Measurements from ENCODE around the gene TACR1. TPM values are rescaled to one million over a fixed set of nuclear protein-coding genes. Genes with fewer than 3 reads are reported as not detected.
A peak's percentile ranks its signal among the peaks of the same experiment; 100 is the strongest.

The TACR1 gene
- total RNA-seq, 4 donors from 2014 or later = 0.14 to 10.1 (median 0.18) TPM

- Histone ChIP-seq H3K36me3 (no peaks in the 10 kb centered on the region), H3K4me1 (no peaks in the 10 kb centered on the region), H3K27me3 (no peaks in the 10 kb centered on the region), H3K4me3 (no peak overlapping the region), H3K27ac (no peak overlapping the region), H3K9me3 (no peaks in the 10 kb centered on the region)
- intact Hi-C loops (cut with DNase I; ENCODE audit: low total_unique reads) = loop anchor here (2.0 kb wide), 1 partner anchor 44 kb away; no protein-coding TSS in a partner anchor
- 0 to 37% methylated on average over 1 to 2 of the region's 2 CpGs for WGBS, 2 donors (ENCODE audit: low coverage in 1 of 2)
- TF ChIP-seq EP300 (IDR thresholded peaks at IDR 0.05; ENCODE audit: low read depth) (no peak), CTCF (IDR thresholded peaks at IDR 0.05) (peak in 4 of 5 experiments; percentile 20 to 30 (median 26))
- no peak for DNase-seq
- in situ Hi-C loops (cut with MboI; ENCODE audit: low pct_ligation_motif_present in 1 of 4, low pct_unique_long_range_greater_than_20kb in 1 of 4, low sequenced_read_pairs in 3 of 4) = loop anchor here in 1 of 4 donors (25.0 kb wide), 1 partner anchor 313 kb away; no protein-coding TSS in a partner anchor
Measured at GRCh38 chr2:75098856-75099255, 100.5 kb downstream of the TACR1 start.

GRCh38 chr2:75097831-75098230, 101.5 kb downstream of the TACR1 start:
- Histone ChIP-seq H3K27me3 (no peaks in the 10 kb centered on the region), H3K4me1 (no peaks in the 10 kb centered on the region), H3K27ac (no peak overlapping the region), H3K9me3 (no peaks in the 10 kb centered on the region), H3K36me3 (no peaks in the 10 kb centered on the region), H3K4me3 (no peak overlapping the region)
- WGBS, 2 donors (ENCODE audit: low coverage in 1 of 2) = 75 to 81% methylated on average over 1 of the region's 1 CpG
- no peak for TF ChIP-seq EP300 (IDR thresholded peaks at IDR 0.05; ENCODE audit: low read depth)
- no peak for TF ChIP-seq CTCF (IDR thresholded peaks at IDR 0.05)
- no peak for TF ChIP-seq POLR2AphosphoS5 (IDR thresholded peaks at IDR 0.05)
- TF ChIP-seq POLR2A (IDR thresholded peaks at IDR 0.05) = no peak
- intact Hi-C loops (cut with DNase I; ENCODE audit: low total_unique reads) (loop anchor here (2.0 kb wide), 1 partner anchor 43 kb away; no protein-coding TSS in a partner anchor), in situ Hi-C loops (cut with MboI; ENCODE audit: low pct_ligation_motif_present in 1 of 4, low pct_unique_long_range_greater_than_20kb in 1 of 4, low sequenced_read_pairs in 3 of 4) (loop anchor here in 1 of 4 donors (25.0 kb wide), 1 partner anchor 314 kb away; no protein-coding TSS in a partner anchor)
- DNase-seq = no peak

- Histone ChIP-seq H3K27me3 (no peaks in the 10 kb centered on the region), H3K4me3 (no peak overlapping the region), H3K27ac (no peak overlapping the region), H3K36me3 (no peaks in the 10 kb centered on the region), H3K9me3 (no peaks in the 10 kb centered on the region), H3K4me1 (no peaks in the 10 kb centered on the region)
- TF ChIP-seq CTCF (IDR thresholded peaks at IDR 0.05) = no peak
- no peak for TF ChIP-seq POLR2A (IDR thresholded peaks at IDR 0.05)
- TF ChIP-seq POLR2AphosphoS5 (IDR thresholded peaks at IDR 0.05) = no peak
- no peak for TF ChIP-seq EP300 (IDR thresholded peaks at IDR 0.05; ENCODE audit: low read depth)
- 80 to 89% methylated on average over 1 of the region's 1 CpG for WGBS, 2 donors (ENCODE audit: low coverage in 1 of 2)
- in situ Hi-C loops (cut with MboI; ENCODE audit: low pct_ligation_motif_present in 1 of 4, low pct_unique_long_range_greater_than_20kb in 1 of 4, low sequenced_read_pairs in 3 of 4) (loop anchor here in 1 of 4 donors (25.0 kb wide), 1 partner anchor 318 kb away; no protein-coding TSS in a partner anchor), intact Hi-C loops (cut with DNase I; ENCODE audit: low total_unique reads) (no loop called here)
- no peak for DNase-seq
Measured at GRCh38 chr2:75094405-75094804, 104.9 kb downstream of the TACR1 start.

- no peak for DNase-seq
- H3K4me1 ChIP-seq = no peaks in the 10 kb centered on the region
- TF ChIP-seq POLR2A (IDR thresholded peaks at IDR 0.05) = no peak
- in situ Hi-C loops (cut with MboI; ENCODE audit: low pct_ligation_motif_present in 1 of 4, low pct_unique_long_range_greater_than_20kb in 1 of 4, low sequenced_read_pairs in 3 of 4) = loop anchor here in 1 of 4 donors (25.0 kb wide), 1 partner anchor 321 kb away; no protein-coding TSS in a partner anchor
- no peak overlapping the region for H3K4me3 ChIP-seq
- no peaks in the 10 kb centered on the region for H3K36me3 ChIP-seq
- intact Hi-C loops (cut with DNase I; ENCODE audit: low total_unique reads) = no loop called here
- WGBS, 2 donors (ENCODE audit: low coverage in 1 of 2) = 90 to 91% methylated on average over 2 to 5 of the region's 5 CpGs
- H3K9me3 ChIP-seq = no peaks in the 10 kb centered on the region
- H3K27me3 ChIP-seq = no peaks in the 10 kb centered on the region
- no peak overlapping the region for H3K27ac ChIP-seq
Measured at GRCh38 chr2:75090770-75091515, 108.4 kb downstream of the TACR1 start.
